NCI-H774 (cell line): Measurements from ENCODE around the gene AMZ1.
"Not testable (repeated sequence)": the region's sequence is repeated elsewhere in the genome, so short reads cannot be mapped to it uniquely, and the experiment has no call there.

Source experiments
- DNase-seq: peaks from one replicate; lab custom pipeline; 2025; lab: John Stamatoyannopoulos, UW

The AMZ1 gene

GRCh38 chr7:2729031-2729892, 41.3 kb downstream of the AMZ1 start:
- DNase-seq: no peak

- no peak for DNase-seq
Observed at GRCh38 chr7:2729893-2730716, 42.1 kb downstream of the AMZ1 start.

- no peak for DNase-seq
Observed at GRCh38 chr7:2730846-2731770, 43.1 kb downstream of the AMZ1 start.

- DNase-seq: no peak
Observed at GRCh38 chr7:2732388-2732787, 44.4 kb downstream of the AMZ1 start.

GRCh38 chr7:2732959-2733584, 45.1 kb downstream of the AMZ1 start:
- no peak for DNase-seq

GRCh38 chr7:2734084-2734686, 46.2 kb downstream of the AMZ1 start:
- no peak for DNase-seq

GRCh38 chr7:2734751-2735571, 47.0 kb downstream of the AMZ1 start:
- DNase-seq: no peak

GRCh38 chr7:2735744-2736143, 47.7 kb downstream of the AMZ1 start:
- DNase-seq: no peak

- no peak for DNase-seq
Observed at GRCh38 chr7:2736411-2736914, 48.5 kb downstream of the AMZ1 start.

GRCh38 chr7:2737005-2737743, 49.2 kb downstream of the AMZ1 start:
- not testable (repeated sequence) for DNase-seq

- no peak for DNase-seq
Observed at GRCh38 chr7:2737771-2738540, 50.0 kb downstream of the AMZ1 start.

- DNase-seq: no peak
Observed at GRCh38 chr7:2738766-2739549, 51.0 kb downstream of the AMZ1 start.

- not testable (repeated sequence) for DNase-seq
Observed at GRCh38 chr7:2743523-2744185, 55.7 kb downstream of the AMZ1 start.

GRCh38 chr7:2748684-2749083, 60.7 kb downstream of the AMZ1 start:
- DNase-seq: not testable (repeated sequence)

GRCh38 chr7:2750004-2750407, 62.0 kb downstream of the AMZ1 start:
- DNase-seq: no peak

GRCh38 chr7:2751086-2751485, 63.1 kb downstream of the AMZ1 start:
- DNase-seq: no peak

GRCh38 chr7:2753148-2753547, 65.1 kb downstream of the AMZ1 start:
- DNase-seq: no peak
